SW480 (cell line): Measurements from ENCODE around the gene GALNT2.

Experiments
- DNase-seq: peaks from one replicate; pipeline ENCODE4 v3.0.0-alpha.2; 2016; ENCODE audit warnings: low spot score

Gene GALNT2

DNA sequence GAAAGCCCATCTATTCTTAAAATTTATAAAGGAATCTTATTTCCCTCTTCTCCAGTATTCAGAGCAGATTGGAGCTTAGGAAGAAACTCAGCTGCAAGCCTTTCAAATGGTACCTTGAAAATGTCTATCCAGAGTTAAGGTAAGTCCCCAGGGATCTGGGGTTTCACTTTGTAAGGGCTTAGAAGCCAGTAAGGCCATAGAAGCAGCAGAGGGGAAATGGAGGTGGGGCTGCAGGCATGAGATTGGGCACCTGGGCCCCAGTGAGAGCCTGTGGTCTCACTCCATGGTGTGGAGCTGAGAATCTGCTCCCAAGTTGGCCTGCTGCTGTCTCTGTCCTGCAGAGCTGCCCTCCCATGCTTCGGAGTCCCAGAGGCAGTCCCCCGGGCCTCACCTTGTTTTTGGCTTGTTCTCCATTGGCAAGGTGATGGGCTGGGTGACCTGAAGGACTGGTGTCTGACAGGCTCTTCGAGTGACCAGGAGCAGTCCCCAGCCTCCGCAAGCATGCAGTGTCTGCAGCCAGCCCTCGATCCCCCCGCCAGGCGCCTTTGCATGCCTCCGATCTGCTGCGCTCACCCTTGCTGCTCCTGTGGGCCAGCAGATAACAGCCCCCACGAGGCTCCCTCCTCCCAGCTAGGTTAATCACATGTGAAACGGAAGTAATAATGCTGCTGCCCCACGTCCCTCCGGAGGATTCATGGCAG, 196.0 kb downstream of the GALNT2 start:
- no peak for DNase-seq

DNA sequence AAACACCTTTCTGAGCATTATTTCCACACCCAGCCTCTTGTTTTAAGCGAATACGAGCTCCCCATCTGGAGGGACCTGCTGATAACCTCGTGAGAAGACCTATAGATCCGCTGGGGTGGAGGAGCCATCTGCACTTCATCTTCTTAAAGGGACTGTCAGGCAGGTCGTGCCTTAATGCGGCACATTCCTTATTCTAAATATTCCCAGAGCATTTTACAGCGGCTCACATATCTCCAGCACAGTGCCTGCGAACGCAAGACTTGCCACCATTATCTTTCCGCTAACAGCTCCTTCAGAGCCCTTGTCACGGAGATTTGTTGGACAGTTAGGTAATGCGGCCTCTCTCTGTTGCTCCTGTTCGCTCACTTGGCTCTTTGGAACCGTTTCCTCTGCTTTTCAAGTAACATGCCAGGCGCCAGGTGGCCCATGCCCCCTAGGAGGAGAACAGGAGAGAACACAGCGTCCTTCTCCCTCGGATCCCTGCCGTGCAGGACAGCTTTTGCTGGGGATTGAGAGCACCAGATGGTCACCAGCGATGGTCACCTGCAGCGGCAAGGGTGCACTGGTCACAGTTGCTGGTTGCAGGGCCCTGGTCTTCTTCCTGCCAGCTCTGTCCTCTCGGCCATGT, 196.6 kb downstream of the GALNT2 start:
- DNase-seq = no peak

DNA sequence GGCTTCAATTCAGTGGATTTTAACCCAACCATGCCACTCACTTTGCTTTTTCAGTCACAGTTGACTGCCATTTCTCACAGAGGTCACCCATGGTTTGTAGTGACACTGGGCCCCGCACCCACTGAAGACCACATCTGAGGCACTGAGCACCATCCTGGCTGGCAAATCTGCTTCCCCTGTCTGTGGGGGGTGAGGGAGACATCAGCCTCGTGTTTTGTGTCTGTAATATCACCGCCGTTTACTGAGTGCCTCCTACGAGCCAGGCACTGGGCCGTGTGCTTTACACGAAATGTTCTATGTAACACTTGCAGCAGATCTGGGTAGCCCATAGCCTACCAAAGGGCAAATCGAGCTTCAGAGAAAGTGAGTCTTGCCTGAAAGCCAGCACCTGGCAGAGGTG, 197.3 kb downstream of the GALNT2 start:
- no peak for DNase-seq

DNA sequence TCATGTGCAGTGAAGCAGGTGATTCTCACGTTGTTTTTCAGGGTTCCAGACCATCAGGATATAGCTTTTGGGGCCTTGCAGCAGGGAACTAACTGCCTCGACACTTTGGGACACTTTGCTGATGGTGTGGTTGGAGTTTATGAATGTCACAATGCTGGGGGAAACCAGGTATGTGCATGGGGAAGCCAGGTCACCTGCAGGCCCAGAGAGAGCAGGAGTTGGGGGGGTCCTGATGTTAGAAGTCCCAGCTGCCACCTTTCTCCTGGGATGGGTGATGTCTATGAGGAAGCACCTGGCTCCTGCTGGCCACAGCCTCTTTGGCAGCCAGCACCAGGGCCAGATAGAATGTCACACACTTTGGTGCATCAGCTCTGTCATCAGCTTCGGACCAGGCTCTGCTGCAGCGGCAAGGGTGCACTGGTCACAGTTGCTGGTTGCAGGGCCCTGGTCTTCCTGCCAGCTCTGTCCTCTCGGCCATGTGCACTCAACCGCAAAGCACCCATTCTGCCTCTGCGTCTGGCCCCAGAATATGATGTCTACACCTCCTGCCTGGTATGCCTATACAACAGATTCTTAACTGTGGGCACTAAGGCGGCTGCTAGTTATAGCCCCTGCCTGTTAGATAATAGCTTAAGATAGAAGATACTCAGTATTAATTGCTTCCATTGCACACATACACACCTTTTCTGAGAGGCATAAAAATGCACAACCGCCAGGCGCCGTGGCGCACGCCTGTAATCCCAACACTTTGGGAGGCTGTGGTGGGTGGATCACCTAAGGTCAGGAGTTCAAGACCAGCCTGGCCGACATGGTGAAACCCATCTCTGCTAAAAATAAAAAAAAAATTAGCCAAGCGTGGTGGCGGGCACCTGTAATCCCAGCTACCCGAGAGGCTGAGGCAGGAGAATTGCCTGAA, 198.4 kb downstream of the GALNT2 start:
- no peak for DNase-seq

DNA sequence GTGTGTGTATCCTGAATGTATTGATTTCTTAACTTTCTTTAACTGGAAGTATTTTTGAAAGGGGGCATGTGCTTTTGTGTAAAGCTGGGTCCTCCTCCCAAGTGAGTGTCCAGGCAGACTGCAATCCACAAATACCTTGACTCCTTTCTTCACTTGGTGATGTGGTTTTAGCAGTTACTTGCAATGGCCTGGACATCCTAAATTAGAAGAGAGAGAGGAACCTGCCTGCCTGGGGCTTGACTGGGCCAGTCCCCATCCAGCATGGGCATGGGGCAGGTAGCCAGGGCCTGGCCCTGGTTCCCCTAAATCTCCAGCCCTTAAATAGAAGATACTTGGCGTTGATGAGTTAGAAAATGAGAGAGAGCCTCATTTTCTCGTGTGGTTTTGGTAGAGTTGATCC, 199.4 kb downstream of the GALNT2 start:
- DNase-seq = no peak

DNA sequence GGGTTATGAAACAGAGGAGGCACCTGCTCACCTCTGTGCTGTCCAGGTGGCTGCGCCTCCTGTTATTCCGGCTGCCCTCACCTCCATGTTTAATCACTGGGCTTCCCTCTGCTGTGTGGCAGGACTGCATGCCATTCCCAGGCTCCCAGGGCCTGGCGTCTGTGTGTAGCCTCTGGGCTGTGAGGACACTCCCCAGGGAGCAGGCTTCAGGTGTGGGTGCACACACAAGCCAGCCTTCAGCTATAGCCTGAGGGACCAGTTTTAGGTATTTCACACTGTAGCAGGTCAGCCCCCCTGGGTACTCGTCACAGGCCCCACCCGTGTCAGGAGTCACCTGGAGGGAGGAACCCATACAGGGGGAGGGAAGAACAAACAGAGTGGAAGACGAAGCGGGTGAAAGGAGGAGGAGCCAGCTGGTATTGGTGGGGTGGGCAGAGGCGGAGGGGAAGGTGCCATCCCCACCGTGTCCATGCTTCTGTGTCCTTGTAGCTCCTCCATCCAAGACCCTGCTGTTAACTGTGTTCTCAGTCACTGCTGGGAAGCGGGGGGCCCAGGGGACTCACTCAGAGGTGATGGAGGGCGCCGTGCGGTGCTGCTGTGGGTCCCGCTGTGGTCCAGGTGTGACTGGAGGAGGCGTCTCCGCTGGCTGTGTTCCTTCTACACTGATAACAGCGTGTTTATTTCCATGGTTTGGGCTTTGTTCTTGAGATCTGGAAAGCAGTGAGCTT, 200.5 kb downstream of the GALNT2 start:
- DNase-seq = no peak

DNA sequence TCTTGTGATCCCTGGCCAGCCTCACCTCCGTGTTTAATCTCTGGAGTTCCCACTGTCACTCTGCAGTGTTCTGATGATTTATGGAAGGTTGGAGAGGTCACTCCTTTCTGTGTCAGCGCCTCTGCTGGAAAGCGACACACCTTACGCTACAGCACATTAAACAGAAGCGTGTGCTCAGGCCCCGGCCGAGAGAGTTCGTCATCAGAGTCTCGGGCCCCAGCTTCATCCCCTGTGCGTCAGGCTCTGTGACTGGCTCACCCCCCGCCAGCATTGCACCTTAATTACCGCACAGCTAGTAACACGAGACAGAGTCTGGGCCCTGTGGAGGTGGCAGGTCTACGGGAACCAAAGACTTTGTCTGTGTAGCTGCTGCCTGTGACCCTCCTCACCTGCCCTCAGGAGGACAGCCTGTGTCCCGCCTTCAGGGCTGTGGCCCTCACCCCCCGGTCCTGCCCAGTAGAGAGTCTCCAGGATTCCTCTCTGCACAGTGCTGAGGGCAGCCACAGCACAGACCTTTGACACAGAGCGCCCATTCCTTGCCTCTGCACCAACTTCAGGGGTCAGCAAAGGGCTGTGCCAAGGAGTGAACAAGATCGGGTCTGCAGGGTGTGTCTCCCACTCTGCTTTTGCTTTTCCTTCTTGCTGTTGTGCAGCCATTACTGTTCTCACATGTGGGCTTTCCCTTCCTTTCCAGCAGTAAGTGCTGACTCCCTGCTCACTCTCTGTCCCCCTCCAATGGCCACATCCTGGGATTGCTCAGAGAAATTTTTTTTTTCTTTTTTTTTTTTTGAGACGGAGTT, 201.5 kb downstream of the GALNT2 start:
- peak; percentile 66 for DNase-seq

DNA sequence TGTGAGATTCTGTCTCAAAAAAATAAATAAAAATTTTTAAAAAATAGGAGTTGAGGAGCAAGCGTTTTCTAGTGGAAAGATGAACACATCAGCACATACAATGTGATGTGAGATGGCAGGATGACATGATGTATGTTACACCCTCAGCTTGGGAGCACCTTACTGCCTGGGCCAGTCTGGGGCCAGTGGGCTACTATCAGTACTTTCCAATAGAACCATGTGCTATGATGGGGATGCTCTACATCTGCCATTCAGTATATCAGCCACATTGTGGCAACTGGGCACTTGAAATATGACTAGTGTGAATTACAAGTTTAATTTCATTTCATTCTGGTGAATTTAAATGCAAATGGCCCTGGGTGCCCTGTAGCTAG, 203.1 kb downstream of the GALNT2 start:
- no peak for DNase-seq

DNA sequence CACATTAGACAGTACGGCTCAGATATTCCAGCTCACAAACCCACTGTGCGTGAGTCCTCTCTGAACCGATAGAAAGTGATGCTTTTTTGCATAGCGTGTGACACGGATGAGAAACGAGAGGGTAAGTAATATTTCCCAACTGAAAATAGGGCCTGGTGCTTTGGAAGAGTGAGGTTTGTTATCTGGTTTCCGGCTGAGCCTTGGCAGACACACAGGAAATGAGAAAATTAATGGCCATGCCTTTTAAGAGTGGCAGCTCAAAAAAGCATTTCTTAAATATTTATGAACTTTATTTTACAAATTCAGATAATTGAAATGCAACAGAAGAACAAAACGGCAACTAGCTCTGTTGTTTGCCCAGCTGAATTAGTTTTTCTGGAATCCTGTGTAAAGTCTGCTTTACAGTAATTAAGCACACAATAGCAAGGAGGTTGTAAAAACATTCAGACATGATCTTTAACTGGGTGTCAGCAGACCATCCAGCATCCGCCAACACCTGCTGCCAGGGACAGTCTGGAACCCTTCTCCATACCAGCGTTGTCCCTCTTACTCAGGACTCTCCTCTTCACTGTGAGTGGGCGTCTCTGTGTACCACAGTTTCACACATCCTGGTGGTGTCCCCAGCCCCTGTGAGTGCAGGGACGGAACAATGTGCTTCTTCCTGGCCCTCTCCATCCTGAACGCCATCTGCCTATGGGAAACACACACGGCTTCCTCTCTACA, 203.7 kb downstream of the GALNT2 start:
- DNase-seq = no peak

DNA sequence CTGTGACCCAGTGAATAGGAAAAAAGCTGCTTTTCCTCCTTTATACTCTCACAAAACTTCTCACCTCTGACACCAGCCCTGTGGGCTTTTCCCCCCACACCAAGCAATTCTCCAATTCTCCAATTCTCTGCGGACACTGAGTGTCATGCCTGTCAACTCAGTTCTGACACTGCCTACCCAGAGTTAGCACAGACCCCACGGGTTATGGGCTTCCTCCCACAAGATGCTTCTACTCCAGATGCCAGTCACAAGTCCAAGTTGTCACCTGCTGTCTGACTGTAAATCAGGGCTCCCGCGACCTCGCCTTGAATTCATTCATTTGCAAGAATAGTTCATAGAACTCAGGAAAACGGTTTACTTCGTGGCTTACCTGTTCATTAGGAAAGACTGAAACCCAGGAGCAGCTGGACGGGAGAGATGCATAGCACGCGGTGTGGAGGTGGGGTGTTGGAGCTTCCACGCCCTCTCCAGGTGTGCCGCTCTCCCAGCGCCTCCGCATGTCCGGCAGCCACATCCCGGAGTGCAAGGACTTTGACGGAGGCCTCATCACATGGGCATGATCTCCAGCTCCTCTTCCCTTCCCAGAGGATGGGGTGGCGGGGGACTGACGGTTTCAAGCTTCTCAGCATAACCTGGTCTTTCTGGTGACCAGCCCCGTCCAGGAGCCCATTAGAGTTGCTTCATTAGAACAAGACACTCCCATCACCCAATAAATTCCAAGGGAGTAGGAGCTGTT, 204.4 kb downstream of the GALNT2 start:
- peak; percentile 10 for DNase-seq

DNA sequence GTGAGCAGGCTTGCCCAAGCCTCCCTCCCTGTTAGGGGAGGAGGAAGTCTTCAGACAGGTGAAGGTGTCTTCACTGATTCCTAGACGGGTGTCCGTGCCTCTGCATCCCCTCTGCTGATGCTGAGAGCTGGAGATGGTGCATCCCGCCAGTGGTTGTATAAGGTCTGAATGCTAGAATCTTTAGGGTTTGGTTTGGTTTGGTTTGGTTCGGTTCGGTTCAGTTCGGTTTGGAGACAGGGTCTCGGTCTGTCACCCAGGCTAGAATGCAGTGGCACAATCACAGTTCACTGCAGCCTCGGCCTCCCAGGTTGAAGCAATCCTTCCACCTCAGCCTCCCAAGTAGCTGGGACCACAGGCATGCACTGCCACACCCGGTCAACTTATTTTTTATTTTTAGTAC, 205.5 kb downstream of the GALNT2 start:
- DNase-seq = no peak

DNA sequence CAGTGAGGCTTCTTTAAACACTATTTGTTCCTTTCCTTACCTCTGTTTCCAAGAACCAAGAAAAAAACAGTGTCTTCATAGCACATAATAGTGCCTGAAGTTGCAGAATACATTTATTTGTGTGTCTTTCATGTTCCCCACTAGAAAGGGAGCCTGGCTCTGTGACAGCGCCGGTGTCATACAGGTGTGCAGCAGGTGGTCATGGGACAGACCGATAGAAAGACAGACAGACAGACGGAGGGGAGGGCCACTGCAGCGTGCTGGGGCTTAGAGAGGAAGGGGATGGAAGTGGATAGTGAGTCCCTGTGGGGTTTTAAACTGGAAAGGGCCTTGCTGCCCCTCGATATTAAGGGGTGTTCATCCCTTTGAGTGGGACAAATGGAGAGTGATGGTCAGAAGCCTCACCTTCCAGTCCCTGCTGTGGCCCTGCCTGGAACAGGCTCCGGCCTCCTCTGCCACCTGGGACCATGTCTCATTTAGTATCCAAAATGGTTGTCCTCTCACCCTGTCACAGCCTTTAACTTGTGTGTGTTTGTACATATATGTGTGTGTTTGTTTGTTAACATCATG, 206.2 kb downstream of the GALNT2 start:
- no peak for DNase-seq

DNA sequence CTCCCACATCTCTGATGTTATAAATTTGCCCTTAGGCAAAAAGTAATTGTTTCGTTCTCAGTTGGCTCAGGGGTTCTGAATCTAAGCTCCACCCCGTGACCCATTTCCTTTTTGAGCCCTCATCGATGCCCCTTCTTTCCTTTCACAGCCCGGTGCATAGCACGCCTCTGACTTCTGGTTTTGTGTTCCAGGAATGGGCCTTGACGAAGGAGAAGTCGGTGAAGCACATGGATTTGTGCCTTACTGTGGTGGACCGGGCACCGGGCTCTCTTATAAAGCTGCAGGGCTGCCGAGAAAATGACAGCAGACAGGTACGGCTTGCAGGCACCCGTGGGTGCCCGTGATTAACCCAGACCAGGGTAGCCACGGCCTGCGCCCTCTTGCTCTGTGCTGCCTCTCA, 207.2 kb downstream of the GALNT2 start:
- no peak for DNase-seq

DNA sequence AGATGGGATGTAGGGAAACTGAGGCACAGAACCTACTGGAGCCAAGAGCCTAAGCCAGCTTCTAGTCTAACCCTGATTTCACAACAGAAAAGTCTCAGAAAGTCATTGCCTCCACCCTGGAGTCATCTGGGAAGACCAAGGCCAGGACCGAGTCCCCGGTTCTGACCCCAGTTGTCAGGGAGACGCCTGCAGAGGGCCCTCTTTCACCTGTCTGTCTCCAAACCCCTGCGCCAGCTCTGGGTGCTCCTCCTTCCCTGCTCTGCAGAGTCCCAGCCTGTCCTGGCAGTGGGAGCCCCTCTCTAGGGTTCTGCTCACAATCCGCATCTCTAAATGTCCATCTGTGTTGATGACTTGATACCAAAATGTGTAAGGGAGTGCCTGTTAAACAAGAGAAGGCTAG, 209.4 kb downstream of the GALNT2 start:
- no peak for DNase-seq

DNA sequence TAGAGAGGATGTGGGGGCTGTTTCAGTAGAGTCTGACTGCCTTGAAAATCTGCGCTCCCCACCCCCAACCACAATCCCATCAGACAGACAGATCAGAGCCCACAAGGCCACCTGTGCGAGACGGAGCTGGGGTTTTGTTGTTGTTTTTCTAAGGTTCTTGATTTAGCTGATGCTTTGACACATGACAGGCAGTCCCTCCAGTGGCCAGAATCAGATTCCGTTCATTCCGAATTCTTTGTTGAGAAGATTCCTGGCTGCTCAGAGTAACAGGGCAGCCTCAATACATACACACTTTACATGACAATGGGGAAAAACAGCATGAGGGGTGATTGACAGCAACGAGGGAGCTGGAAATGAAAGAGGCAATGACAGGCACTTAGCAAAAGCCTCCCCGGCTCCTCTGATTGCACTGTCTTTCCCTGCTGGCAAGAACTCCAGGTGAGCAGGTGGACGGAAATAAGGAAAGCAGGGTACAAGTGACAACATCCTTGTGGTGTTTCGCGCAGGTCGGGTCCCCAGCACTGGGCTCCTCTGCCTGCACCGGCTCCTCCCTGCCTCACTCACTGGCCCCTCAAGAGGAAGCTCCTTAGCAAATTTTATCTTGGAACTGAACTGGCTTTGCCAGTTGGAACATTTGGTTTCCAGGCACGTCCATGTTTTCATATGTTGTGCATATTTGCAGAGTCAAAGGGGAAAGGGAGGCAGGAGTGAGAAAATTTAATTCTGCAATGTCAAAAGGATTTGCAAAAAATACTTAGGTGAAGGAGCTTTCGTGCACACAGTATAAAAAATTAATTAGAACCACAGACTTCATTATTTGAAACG, 210.4 kb downstream of the GALNT2 start:
- no peak for DNase-seq

DNA sequence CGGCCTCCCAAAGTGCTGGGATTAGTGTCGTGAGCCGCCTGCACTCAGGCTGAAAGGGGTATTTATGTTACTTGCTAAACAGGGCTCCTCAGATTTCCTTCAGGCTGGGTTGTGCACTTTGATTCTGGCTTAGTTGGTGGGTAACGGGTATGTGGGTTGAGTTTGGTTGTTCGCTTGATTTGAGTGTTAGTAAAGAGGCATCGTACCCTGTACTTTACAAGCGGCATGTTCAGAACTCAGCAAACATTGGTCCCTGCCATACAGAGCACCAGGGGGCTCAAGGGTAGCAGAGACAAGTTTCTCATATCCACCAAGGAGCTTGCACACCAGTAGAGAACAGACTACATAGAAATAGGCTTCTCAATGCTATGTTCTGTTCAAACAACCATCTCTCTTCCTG, 211.3 kb downstream of the GALNT2 start:
- no peak for DNase-seq

DNA sequence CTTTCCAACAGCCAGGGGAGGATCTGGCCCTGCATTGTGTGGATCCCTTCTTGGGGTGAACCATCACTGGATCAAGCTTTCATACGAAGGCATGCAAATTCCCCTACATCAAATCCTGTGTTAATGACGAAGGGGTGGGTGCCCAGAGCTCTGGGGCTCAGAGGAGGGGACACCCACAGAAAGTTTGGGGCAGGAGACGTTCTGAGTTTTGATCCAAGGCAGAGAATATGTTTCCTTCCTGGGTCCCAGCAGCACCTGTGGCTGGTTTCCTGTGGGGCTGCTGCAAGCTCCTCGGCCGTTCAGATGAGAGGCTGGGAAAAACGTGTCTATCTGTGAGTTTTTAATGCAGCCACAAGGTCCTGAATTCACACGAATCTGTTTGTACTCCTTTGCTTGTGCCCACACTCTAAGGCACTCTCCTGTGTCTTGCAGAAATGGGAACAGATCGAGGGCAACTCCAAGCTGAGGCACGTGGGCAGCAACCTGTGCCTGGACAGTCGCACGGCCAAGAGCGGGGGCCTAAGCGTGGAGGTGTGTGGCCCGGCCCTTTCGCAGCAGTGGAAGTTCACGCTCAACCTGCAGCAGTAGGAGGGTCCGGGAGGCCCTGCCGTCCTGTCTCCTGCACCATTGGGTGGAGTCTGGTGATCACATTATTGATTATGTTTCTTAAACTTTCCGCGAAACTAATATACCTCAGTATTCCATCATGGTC, 212.0 kb downstream of the GALNT2 start:
- no peak for DNase-seq

DNA sequence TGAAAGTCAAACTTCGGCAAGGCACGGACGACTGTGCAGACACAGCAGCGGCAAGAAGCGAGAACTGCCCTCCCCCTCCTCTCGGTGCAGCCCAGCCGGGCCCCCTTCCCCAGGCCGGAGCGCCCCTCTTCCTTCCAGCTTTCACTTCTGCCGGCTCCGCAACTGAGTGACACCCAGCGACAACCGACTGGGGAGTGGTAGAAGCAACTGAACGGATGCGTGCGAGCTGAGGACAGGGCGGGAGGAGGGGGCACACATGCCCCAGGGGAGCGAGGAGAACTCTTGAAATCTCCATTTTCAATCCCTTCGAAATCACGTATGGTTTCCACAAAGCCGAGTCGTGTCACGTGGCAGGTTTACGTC, 212.5 kb downstream of the GALNT2 start:
- no peak for DNase-seq
